T follicular helper cell (primary cell): ENCODE data around the gene PROX2.

Source experiments
- DNase-seq: peaks from one replicate; pipeline ENCODE4 v3.0.0-alpha.2; 2020; ENCODE audit warnings: low read depth

Gene PROX2

DNA sequence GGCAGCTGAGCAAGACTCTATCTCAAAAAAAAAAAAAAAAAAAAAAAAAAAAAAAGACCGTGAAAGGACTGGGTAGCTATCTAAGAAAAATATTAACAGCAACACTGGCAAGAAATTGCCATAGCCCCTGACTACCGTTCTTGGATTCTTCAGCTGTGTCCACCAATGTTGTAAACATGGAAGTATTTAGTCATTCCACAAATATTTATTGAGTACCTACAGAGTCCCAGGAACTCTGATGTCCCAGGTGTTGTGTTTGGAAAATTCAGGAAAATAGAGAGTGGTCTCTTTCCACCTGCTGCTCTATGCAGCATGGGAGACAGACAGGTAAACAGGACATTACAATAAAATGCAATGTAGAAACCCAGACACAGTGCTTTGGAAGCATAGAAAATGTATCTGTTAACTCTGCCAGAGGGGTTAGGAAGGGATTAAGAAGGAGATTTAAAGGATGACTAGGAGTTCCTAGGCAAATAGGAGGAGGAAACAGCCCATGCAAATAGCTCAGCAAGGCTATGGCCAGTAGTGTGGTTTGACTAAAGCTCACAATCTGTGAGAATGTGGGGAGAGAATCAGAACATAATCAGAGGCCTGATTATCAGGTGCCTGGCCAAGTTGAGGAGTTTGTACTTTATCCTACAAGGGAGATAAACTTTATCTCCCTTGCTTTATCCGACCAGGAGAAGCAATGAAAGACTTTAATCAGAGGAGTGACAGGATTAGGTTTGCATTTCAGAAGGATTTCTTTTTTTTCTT lies 3.7 kb upstream of the PROX2 start:
- no peak for DNase-seq

DNA sequence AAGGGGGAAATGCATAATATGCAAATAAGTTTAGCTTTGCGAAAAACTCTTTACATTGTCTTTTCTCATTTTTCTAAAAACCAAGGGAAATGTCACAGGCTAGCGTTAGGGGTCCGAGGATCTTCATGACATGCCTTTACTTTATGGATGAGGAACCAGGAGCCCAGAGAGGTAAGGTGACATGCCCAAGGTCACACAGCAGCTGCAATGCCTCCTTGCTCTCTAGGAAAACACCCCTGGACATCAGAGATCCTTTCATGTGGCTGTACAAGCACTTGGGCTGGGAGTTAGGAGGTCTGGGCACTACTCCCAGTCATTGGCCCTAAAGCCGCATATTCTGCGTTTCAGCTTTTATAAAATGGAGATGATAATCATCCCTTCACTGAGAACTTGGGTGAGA lies 741 bp downstream of the PROX2 start:
- no peak for DNase-seq

- no peak for DNase-seq
Measured at GRCh38 chr14:74871819-74872218, 4.1 kb downstream of the PROX2 start.

GRCh38 chr14:74868739-74869138 lies 7.2 kb downstream of the PROX2 start:
- no peak for DNase-seq

DNA sequence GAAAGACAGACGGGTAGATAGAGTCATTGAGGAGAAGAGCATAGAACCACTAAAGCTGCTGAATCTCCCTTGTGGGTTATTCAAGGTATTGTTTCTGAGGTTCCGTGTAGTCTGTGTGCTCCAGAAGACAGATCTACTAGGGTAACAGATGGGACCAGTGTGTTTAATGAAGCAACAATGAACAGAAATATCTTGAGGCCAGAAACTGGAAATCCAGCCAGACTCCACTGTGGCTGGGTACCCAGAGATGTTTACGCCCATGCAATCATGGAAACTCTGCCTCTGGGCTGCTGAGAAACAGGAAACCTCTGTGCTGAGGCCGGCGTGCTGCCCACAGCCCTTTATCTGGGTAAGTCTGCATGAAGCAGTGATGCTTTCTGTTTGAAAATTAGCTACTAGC lies 8.3 kb downstream of the PROX2 start:
- no peak for DNase-seq

DNA sequence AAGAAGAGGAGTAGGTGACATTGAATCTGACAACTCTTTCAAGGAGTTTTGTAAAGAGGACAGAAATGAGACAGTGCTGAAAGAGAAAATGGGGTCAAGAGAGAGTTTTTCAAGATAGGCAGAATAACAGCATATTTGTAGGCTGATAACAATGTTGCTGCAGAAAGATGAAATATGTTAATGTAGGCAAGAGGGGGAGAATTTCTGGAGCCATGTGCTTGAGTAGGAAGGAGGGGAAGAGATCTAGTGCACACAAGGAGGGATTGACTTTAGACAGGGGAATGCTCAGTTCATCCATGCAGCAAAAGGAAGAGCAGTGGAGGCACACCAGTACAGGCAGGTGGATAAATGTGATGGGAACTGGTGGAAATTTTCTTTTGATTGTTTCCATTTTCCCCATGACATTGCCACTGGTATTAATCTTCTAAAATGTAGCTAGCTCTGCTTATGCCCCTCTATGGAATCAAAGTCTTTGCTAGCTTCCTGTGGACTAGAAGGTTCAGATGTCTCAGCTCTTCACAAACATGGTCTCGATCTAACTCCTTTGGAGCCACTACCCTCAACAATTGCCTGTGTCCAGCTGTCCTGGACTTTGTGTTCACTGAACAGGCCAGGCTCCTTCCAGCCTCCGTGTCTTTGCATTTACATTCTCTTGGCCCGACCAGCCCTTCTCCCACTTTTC lies 9.1 kb downstream of the PROX2 start:
- DNase-seq: no peak

DNA sequence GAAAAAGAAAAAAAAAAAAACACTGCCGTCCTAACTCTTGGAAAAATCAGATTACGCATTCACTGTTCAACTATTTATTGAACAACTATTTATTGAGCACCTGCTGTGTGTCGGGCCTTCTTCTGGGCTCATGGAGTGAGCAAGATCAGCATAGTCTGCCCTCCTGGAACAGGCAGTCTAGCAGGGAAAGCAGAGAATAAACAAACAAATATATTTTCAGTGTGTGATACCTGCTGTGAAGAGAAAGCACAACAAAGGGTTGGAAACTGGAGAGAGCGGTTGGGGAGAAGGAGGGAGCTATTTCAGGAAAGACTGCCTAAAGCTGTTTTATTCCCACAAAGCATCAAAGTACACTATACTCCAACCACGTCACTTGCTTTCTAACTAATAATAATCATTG lies 10.8 kb downstream of the PROX2 start:
- DNase-seq: no peak

- no peak for DNase-seq
Measured at GRCh38 chr14:74864198-74864597, 11.7 kb downstream of the PROX2 start.

GRCh38 chr14:74863274-74863673 lies 12.7 kb downstream of the PROX2 start:
- no peak for DNase-seq

DNA sequence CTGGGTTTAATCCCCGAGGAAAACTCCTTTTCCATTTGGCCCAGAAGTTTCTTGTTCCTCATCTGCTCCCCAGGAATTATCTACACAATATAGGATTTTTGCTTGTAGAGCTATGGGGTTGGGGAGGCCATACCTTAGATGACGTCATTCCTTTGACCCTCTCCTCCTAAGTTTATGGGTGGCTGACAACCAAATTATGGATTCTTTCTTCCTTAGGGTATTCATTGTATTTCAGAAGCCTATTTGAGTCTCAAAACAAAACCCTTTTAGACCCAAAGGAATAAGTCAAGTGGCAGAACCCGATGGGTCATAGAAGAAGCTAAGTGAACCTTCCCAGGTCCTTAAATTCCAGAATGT lies 14.2 kb downstream of the PROX2 start:
- no peak for DNase-seq

DNA sequence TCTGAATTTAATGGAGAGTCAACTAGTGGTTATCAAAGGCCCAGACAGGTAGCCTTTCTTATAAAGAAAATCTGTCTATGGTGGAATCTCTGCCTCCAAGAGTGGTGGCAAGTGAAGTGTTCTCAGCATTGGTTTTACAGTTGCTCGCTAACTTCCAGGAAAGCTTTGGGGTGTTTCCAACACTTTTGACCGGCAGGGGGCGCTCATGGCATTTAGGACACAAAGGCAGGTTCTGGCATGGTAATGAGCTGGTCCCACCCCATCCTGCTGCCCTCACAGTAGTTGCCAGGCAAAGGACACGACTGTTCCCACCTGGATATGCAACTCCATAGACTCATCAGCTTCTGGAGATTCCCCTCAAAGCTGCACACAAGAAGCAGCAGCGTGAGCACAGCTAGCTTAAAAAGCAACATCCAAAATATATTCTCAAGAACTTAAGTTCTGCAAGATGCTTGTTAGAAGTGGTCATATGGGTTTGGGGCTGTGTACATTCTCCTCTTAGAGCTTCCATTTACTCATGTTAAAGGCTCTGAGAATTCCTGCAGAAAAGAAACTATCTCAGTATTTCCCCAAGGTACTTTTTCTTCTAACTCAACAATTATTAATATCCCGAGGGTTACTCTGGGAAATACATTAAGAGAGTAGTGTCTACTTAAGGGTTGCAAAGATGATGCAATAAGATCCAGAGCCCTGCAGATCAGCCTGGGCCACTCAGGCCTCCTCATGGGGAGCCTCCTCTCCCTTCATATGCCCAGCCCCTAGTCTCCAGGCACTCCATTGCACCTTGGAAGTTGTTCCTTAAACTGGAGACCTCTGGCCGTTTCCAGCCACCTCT lies 14.8 kb downstream of the PROX2 start:
- DNase-seq: peak; percentile 84

DNA sequence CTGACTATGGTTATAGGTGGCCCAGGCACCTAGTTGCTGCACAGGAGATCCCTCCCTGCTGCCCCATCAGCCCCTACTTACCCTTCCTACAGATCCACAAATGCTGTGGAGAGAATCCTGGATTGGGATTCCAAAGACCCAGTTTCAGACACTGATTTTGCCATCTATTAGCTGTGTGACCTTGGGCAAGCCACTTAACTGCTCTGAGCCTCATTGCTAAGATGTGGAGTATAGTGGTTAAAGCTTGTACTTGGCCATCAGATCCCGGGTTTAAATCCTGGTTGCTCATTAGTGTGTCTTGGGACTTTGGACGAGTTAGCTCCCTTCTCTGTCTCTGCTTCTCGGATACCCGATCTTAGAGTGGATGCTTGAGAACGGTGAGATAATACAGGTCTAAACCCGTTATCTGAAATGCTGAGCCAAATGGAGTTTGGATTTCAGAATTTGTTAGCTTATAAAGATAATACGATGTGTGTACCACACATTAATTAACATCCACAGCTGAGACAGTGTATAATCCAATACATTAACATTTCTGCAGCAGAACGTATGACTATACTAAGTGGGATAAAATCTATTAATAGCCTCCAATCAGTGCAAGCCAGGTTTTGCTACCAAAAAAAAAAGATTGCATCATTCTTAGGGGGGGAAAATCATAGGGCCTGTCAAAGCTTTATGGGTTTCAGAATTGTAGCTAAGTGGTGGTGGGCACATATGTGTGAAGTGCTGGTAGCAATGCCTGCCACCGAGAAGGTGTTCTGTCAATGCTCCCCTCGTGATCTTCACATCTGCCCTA lies 16.0 kb downstream of the PROX2 start:
- no peak for DNase-seq

DNA sequence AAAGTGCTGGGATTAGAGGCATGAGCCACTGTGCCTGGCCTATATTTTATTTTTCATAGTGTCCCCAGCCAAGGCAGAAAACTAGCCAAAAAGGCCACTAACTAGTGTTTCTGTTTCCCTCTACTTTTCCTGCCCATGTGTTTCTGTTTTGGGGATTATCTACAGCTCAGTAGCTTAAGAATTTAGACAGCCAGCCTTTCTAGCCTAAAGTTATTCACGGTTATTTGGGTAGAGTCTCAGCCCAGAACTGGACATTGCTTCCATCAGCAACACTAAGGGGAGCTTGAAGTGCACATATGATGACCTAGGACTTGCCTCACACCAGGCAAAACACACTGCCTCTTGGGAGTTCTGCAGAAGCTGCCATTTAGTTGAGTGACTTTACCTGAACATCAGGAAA lies 17.9 kb downstream of the PROX2 start:
- DNase-seq: no peak

GRCh38 chr14:74856366-74856765 lies 19.6 kb downstream of the PROX2 start:
- DNase-seq: no peak

- no peak for DNase-seq
Measured at GRCh38 chr14:74855945-74856344, 20.0 kb downstream of the PROX2 start.

GRCh38 chr14:74855021-74855420 lies 20.9 kb downstream of the PROX2 start:
- DNase-seq: no peak

GRCh38 chr14:74853581-74853980 lies 22.4 kb downstream of the PROX2 start:
- no peak for DNase-seq

GRCh38 chr14:74852922-74853530 lies 22.9 kb downstream of the PROX2 start:
- DNase-seq: no peak

GRCh38 chr14:74848768-74849167 lies 27.2 kb downstream of the PROX2 start:
- no peak for DNase-seq

DNA sequence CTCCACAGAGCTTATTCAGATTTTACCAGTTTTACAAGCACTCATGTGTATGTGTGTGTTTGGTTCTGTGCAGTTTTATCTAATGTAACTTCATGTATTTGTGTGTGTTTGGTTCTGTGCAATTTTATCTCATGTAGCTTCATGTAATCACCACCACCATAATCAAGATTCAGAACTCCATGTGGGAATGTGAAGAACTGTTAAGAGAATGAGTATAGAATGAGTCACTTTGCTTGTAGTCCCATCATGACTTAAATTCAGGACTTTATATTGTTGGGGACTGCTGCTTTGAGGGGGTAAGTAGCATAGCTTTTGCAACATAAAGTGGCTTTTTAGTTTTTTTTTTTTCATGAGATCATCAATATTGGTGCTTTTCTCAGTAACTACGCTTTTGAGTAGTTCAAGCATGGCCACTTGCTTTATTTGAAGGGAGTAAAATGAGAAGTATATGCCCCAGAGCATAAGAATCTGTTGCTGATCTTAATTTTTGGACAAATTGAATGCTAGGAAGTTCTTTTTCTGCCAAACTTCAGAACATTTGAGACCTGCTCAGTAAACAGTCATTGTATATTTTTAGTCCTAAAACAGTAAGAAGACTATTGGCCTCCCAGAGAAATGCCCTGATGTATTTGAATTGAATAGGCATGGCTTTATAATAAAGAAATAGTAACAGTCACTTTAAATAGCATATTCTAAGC lies 28.8 kb downstream of the PROX2 start:
- no peak for DNase-seq

DNA sequence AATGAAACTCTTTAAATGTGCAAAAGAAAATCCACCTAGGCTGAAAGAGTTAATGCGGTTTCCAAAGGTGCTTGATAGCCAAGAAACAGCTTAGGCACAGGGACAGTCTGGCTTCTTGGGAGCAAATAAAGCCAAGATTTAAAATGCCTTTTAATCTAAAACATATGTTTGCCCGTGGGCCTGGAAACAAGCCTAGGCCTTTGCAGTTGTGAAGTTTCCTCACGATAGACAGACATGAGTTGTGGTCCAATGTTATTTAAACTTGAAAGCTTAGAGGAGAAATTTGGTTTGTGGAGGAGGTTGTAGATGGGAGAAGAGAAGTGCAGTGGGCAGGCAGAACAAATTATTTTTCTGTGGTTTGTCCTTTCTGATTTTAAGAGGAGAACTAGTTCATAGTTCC lies 29.8 kb downstream of the PROX2 start:
- DNase-seq: no peak
